GM19467 (cell line): ENCODE results near the gene OBSCN.

Experiments used
- ATAC-seq: cut with Tn5 transposase; IDR thresholded peaks from one replicate; pipeline ENCODE4 v1.9.1; 2021; ENCODE audit warnings: mild to moderate bottlenecking, moderate library complexity; ENCODE audit not compliant: unreplicated experiment

The OBSCN gene

DNA sequence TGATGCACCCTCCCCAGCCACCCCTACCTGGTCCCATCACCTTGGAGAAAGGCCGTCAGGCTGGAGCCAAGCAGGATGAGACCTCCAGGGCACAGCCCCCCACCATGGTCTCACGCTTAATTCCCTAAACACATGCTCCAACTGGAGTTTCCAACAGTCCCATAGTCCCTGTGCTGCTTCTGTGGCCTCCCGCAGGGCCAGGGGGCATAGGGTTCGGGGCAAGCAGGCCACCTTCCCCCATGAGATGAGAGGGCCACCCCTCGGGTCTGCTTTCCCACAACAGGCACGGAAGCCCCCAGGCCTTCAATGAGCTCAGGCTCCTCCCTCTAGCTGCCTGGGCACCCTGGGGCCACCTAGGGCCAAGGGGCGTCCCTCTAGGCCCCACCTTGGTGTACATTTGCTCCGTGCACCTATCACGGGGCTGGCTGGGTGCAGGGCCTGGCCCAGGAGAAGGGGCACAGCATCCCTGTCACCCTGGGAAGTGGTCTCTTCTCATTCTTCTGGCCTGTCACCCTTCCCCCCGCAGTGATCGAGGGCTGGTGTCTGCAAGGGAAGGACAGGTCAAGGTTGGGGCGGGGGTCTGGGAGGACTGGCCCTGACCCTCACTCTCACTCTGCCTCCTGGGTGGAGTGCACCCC, 156.3 kb downstream of the OBSCN start:
- ATAC-seq, result no peak

- no peak for ATAC-seq
Measured at GRCh38 chr1:228364706-228365213, 156.9 kb downstream of the OBSCN start.

DNA sequence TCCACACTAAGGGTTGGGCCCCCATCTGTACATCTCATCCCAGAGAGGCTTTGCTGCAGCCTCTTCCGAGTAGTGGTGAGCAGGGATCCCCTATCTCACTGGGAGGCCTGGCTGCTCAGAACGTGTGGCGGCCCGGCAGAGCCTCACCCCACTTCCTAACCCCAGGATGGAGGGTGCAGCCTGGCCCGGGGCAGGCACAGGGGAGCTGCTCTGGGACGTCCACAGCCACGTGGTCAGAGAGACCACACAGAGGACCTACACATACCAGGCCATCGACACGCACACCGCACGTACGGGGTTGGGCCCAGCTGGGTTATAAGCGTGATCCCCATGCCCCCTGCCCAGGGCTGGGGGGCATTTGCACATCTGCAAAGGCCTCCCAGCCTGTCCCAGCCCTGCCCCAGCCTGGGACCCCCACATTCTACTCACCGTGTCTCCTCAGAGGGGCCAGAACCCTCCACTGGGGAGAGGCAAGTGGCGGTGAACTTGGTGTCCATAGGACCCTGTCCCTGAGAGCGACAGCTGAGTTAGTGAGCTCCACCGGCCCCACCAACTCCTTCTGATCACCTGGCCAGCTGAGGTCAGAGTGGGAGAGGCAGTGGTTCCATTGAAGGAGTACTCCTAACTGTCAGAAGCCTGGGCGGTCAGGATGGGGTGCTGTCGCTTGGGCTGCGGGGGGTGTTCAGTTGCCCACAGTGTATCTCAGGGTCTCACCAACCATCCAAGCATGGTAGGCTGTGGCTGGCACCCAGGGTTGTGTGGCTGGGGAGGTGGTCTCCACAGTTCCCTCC, 157.6 kb downstream of the OBSCN start:
- ATAC-seq, result no peak

GRCh38 chr1:228366062-228366865, 158.4 kb downstream of the OBSCN start:
- ATAC-seq, result no peak

GRCh38 chr1:228366866-228367741, 159.3 kb downstream of the OBSCN start:
- no peak for ATAC-seq

DNA sequence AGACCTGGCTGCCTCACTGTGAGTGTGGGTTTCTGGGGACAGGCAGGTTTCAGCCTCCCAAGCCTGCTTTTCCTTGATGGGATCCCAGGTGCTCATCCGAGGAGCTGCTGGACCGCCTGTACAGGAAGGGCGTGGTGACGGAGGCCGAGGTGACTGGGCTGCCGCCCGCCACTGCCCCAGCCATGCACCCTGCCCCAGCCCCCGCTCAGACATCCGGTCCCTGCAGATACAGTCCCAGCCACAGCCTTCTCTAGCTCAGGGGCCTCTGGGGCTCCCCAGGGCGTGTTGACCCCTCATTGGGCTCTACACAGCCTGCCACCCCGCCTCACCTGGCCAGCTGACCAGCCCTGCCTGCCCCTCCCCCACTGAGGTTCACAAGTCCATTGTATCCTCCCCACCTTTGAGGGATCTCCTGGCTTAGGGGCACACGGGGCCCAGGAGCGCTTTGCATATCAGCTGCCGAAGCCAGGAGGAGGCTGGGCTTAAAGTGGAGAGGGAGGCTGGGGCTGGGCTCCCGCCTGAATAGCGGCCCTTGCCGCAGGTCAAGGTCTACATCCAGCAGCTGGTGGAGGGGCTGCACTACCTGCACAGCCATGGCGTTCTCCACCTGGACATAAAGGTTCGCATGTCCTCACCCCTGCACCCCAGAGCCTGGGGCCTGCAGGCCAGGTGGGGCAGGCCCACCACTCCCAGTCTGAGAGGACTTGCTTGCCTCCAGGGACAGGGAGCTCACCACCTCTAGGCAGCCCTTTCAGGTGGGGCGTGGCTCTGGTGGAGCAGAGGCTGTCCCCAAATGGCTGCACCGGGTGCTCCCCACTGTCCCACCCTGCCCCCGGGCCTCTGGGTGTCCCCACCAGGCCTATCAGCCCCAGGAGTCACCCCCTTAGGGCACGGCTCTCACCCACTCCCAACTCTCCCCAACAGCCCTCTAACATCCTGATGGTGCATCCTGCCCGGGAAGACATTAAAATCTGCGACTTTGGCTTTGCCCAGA, 160.3 kb downstream of the OBSCN start:
- no peak for ATAC-seq

DNA sequence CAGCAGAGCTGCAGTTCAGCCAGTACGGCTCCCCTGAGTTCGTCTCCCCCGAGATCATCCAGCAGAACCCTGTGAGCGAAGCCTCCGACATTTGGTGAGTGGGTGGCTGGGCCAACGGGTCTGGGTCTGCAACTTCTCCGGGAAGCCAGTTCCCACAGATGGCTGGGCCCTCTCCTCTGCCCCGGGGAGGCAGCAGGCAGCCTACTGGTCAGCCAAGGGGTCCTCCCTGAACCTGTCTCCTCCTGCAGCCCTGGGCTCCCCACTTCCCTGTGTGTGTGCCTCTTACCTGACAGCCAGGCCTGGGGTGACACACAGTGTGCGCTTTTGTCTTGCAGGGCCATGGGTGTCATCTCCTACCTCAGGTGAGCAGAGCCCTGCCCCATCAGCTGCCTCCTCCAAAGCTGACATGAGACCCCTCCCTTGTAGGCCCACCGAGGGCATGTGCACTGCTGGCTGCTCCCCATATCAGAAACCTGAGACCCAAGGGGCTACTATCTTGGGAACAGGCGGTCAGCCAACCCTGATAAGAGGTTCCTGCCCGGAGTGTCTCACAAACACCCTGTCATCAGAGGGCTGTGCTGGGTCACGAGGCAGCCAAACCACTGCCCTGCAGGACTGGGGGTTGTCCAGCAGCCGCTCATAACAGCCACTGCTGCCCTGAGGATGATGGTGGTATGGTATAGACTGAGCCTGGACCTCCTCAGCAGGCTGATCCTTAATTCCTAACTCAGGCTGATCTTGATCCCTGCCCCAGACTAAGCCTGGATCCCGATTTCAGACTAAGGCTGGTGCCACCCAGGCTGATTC, 161.2 kb downstream of the OBSCN start:
- no peak for ATAC-seq

GRCh38 chr1:228369608-228370438, 162.0 kb downstream of the OBSCN start:
- ATAC-seq, result no peak

DNA sequence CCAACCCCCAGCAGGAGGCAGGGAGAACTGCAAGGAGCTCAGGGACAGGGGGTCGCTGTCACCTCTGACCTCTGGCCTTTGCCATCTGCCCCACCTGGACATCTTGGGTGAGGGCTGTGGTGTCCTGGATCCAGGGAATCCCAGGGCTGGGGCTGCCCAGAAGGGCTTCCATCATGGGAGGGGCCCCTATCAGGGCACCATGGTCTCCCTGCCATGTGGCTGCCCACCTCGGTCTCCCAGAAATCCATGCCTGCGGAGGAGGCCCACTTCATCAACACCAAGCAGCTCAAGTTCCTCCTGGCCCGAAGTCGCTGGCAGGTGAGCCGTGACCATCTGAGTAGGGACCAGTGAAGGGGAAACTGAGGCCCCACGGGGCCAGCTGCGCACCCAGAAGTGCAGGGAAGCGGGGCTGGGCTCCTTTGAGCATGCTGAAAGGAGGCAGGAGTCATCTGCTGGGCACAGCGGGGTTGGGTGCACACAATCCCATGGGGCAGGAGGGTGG, 162.6 kb downstream of the OBSCN start:
- no peak for ATAC-seq

GRCh38 chr1:228370941-228371740, 163.3 kb downstream of the OBSCN start:
- no peak for ATAC-seq

DNA sequence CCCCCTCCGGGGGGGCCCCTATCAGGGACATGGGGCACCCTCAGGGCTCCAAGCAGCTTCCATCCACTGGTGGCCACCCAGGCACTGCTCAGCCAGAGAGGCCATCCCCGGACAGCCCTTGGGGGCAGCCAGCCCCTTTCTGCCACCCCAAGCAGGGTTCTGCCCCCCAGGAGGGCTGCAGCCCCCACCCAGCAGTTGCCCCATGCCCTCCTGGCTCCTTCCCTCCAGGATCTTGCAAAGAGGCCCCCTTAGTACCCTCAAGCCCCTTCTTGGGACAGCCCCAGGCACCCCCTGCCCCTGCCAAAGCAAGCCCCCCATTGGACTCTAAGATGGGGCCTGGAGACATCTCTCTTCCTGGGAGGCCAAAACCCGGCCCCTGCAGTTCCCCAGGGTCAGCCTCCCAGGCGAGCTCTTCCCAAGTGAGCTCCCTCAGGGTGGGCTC, 163.9 kb downstream of the OBSCN start:
- ATAC-seq, result no peak

DNA sequence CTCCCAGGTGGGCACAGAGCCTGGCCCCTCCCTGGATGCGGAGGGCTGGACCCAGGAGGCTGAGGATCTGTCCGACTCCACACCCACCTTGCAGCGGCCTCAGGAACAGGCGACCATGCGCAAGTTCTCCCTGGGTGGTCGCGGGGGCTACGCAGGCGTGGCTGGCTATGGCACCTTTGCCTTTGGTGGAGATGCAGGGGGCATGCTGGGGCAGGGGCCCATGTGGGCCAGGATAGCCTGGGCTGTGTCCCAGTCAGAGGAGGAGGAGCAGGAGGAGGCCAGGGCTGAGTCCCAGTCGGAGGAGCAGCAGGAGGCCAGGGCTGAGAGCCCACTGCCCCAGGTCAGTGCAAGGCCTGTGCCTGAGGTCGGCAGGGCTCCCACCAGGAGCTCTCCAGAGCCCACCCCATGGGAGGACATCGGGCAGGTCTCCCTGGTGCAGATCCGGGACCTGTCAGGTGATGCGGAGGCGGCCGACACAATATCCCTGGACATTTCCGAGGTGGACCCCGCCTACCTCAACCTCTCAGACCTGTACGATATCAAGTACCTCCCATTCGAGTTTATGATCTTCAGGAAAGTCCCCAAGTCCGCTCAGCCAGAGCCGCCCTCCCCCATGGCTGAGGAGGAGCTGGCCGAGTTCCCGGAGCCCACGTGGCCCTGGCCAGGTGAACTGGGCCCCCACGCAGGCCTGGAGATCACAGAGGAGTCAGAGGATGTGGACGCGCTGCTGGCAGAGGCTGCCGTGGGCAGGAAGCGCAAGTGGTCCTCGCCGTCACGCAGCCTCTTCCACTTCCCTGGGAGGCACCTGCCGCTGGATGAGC, 164.5 kb downstream of the OBSCN start:
- ATAC-seq, result no peak

- ATAC-seq, result no peak
Measured at GRCh38 chr1:228373004-228373680, 165.3 kb downstream of the OBSCN start.

DNA sequence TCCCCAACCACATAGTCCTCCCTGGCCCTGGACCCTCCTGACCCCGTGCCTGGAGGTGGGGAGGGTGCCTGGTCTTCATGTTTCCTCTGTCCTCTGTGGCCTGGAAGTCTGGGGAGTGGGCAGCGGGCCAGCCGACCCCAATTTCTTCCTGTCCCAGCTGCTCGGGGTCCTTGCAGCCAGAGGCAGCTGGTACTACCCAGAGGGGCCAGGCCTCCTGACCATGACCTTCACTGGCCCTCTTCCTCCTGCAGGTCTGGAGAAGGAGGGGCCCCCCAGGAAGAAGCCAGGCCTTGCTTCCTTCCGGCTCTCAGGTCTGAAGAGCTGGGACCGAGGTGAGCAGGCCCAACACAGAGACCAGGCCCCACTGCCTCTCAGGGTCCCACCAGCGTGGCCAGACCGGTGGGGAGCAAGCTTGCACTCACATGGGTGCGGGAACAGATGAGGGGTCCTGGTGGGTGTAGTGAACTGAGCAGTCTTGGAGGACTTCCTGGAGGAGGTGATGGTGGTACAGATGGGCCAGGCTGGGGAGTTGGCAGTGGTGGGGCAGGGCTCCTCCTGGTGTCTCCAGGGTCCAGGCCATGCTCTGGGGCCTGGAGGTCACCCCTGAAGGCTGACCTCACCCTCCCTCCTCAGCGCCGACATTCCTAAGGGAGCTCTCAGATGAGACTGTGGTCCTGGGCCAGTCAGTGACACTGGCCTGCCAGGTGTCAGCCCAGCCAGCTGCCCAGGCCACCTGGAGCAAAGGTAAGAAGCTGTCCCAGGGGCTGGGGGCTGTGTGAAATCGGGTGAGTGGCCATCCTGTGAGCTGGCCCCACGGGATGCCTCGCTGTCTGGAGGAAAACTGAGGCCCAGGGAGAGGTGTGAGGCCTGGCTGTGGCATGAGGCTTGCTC, 166.1 kb downstream of the OBSCN start:
- no peak for ATAC-seq
